ENCODE measurements around the gene ADAM12.

DNA sequence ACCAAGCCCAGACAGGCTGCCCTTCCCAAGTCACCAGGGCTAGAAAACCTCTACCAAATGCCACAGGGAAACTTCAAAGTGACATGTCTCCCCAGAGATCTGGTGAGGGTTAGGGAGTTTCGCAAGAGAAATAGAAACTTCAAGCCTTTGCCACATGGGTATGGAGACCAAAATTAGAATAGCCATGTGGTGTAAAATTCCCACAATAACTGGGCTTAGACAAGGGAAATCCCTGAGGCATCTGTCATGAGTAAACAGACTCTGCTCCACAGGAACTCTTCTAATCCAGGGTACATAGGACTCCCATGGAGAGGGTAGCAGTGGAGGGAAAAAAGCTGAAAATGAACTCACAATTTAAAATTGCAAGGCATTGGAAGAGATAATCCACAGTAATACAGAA lies 14.3 kb downstream of the ADAM12 start:
- TF ChIP-seq TAF1 (IDR thresholded peaks at IDR 0.05; ENCODE audit: borderline replicate concordance, low read depth, low read length), result no peak
- no peak for TF ChIP-seq POLR2A (IDR thresholded peaks at IDR 0.05; ENCODE audit: low read depth, low read length)
- TF ChIP-seq POLR2AphosphoS5 (IDR thresholded peaks at IDR 0.05; ENCODE audit: low read depth, low read length), result no peak
